Anterior cingulate cortex (tissue), 58 donors: ENCODE results near the gene CLIP3.

Experiments used
- DNase-seq, 58 donors: peaks; one replicate each; lab custom pipeline; 2025; lab: John Stamatoyannopoulos, UW

The CLIP3 gene

DNA sequence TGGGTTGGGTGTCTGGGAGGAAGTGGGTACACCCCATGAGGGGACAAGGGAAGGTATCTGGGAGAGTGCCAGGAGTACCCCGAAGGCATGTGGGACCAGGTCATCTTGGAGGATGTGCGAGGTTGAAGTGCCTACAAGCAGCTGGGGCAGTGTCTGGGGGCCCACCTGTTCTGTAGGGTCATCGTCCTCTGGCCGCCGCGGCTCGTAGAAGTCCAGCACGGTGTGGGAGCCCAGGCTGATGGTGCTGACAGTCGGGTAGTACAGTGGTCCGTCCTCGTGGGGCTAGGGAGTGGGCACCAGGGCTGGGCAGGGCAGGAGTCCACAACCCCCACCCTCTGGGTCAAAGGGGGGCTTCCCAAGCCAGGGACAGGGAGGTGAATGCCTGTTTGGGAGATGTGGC lies 22.3 kb downstream of the CLIP3 start:
- DNase-seq = no peak

DNA sequence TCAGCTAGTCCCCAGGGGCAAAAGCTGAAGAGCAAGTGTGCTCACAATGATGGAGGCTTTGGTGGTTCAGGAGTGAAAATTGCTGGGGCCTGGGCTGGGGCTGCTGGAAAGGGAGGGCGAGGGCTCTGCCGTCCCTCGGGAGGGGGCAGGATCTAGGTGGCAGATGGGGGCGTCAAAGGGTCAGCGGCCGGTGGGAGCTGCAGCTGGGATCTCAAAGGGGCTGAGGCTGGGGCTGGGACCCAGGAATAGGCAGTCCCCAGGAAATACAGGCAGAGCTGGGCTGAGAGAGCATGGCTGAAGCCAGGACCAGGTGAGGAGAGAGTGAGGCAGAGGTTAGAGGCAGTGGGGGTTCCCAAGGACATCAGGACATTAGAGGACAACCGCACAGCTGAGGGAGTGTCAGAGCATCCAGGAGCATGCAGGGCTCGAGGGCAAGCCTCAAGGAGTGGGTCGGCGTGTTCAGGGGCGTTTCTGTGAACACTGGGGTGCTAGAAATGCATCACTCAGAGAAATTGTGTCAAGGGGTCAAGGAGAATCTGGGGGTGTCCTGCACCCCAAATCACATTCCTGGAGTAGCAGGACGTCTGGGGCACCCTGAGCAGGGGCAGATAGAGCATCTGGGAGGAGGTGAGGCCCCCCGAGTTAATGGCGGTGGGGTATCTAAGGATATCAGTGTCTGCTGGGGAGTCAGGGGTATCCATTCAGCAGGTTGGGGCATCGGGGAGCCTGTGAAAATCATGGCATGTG lies 22.9 kb downstream of the CLIP3 start:
- peak in 2 of 58 donors; percentile 43 to 62 for DNase-seq

GRCh38 chr19:36009220-36009619 lies 23.5 kb downstream of the CLIP3 start:
- DNase-seq = peak in 45 of 58 donors; percentile 12 to 84 (median 40)

GRCh38 chr19:36008336-36008978 lies 24.2 kb downstream of the CLIP3 start, which contains the start of gene SYNE4:
Gene SYNE4 (minus strand): TSS chr19:36008813. CDS start chr19:36008681, 132 bp downstream.
- peak in 2 of 58 donors; percentile 18 to 54 for DNase-seq

DNA sequence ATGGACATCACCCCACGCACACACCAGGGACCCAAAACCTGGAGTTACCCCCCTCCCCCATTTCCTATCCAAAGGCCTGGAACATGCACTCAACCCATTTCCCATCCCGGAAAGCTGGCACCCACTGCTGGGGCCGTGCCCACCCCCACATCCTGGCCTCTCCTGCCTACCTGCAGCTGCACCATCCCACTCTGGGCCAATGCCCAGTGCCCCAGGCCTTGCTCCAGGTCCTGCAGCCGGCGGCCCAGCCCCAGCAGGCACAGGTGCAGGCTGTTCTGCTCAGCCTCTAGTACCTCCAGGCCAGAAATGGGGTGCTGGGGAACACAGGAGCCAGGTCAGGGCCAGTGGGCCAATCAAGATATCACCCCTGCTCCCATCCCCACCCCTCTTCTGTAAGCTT lies 25.7 kb downstream of the CLIP3 start:
- DNase-seq = peak in 1 of 58 donors; percentile 6

- DNase-seq = no peak
These were observed 29.4 kb downstream of the CLIP3 start for GRCh38 chr19:36003284-36003683.

- no peak for DNase-seq
These were observed 31.1 kb downstream of the CLIP3 start for GRCh38 chr19:36001605-36002004.

- no peak for DNase-seq
These were observed 35.9 kb downstream of the CLIP3 start for GRCh38 chr19:35996777-35997176.

- DNase-seq = peak; percentile 50 to 98 (median 93)
These were observed 37.4 kb downstream of the CLIP3 start, which contains the start of gene SDHAF1 for GRCh38 chr19:35995048-35995993. Gene SDHAF1 (plus strand): TSS chr19:35995188. CDS start chr19:35995275, 87 bp downstream.

- peak in 18 of 58 donors; percentile 6 to 47 (median 24) for DNase-seq
These were observed 38.6 kb downstream of the CLIP3 start for GRCh38 chr19:35993923-35994598.

- no peak for DNase-seq
These were observed 39.5 kb downstream of the CLIP3 start for GRCh38 chr19:35992907-35993765.

DNA sequence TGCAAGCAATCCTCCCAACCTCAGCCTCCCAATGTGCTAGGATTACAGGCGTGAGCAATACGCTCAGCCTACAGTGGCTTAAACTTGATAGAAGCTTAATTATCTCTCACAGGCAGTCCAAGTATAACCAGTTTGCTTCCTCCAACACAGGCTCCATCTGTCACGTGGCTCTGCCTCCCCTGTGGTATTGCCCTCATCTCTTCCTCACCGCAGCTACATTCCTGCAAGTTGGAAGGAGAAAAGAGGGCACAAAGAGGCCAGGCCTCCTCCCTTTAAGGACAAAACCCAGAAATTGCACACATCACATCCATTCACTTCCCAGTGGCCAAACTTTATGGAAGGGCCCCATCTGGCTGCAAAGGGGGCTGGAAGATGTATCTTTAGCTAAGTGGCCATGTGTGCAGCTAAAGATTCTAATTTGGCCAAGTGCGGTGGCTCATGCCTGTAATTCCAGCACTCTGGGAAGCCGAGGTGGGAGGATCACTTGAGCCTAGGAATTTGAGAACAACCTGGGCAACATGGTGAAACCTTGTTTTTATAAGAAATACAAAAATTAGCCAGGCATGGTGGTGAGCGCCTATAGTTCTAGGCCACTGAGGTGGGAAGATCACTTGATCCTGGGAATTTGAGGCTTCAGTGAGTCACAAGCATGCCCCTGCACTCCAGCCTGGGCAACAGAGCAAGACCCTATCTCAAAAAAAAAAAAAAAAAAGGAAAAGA lies 40.8 kb downstream of the CLIP3 start:
- DNase-seq = peak in 1 of 58 donors; percentile 7

DNA sequence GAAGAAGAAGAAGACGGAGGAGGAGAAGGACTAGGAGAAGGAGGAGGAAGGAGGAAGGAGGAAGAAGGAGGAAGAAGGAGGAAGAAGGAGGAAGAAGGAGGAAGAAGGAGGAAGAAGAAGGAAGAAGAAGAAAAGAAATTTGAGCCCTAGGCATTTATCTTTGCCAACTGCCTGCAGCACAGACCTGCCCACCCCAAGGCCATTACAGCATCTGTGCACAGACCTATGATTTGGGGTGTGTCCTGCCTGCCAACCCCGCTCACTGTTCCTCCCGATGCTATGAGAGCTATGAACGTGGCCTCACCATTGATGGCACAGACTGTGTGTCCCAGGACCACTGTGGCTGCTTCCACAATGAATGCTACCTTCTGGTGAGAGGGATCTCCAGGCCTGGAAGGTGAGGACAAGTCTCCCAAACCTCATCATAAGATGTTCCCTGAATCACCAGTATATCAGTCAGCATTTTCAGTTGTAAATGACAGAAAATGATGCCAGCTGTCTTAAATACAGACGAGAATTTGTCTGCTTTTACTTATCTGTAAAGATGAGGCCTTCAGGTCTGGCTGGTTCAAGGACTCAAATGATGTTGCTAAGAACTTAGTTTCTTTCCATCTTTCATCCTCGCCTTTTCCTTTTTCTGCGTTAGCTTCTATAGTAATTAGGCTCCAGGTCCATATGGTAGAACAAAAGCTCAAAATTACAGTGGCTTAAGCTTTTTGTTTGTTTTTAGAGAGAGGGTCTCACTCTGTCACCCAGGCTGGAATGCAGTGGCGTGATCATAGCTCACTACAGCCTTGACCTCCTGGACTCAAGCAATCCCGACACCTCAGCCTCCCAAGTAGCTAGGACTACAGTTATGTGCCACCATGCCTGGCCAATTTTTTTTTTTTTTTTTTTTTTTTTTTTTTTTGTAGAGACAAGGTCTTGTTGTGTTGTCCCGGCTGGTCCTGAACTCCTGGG lies 41.6 kb downstream of the CLIP3 start:
- no peak for DNase-seq

GRCh38 chr19:35990156-35990555 lies 42.5 kb downstream of the CLIP3 start:
- DNase-seq = no peak

GRCh38 chr19:35988824-35989223 lies 43.8 kb downstream of the CLIP3 start:
- no peak for DNase-seq

DNA sequence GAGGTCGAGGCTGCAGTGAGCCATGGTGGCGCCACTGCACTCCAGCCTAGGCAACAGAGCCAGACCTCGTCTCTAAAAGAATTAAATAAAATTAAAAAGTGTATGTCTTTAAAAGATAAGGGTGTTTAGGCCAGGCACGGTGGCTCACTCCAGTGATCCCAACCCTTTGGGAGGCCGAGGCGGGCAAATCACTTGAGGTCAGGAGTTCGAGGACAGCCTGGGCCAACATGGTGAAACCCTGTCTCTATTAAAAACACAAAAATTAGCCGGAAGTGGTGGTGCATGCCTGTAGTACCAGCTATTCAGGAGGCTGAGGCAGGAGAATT lies 45.1 kb downstream of the CLIP3 start:
- no peak for DNase-seq
